ENCODE results near the gene PDXP. TPM values are rescaled to one million over a fixed set of nuclear protein-coding genes. Genes with fewer than 3 reads are reported as not detected.

Gene PDXP
- total and polyA plus RNA-seq, 2 of the 13 experiments (the other 11 are each of a cell fraction or from before 2014, with no cell fraction given) = 58.2 to 70.6 TPM

- TF ChIP-seq MED13 (CRISPR knock-in tag; IDR thresholded peaks at IDR 0.05) (peak; percentile 31; the same call in 1 of the 2 replicates), MYC (CRISPR knock-in tag; IDR thresholded peaks at IDR 0.05; ENCODE audit: borderline replicate concordance) (peak; percentile 75; the same call in 1 of the 2 replicates), ZNF788 (CRISPR knock-in tag; IDR thresholded peaks at IDR 0.05; ENCODE audit: borderline replicate concordance) (peak; percentile 94; the same call in 1 of the 2 replicates), SOX13 (IDR thresholded peaks at IDR 0.05) (no peak), SOX13 (CRISPR knock-in tag; conservative IDR thresholded peaks at IDR 0.05 in 1 of 2, IDR thresholded peaks at IDR 0.05 in 1 of 2) (peak in 1 of 2 experiments; percentile 22; a peak in 1 of 4 replicates), ZIK1 (CRISPR knock-in tag; IDR thresholded peaks at IDR 0.05; ENCODE audit: borderline replicate concordance, low read depth) (peak; percentile 46; the same call in 1 of the 2 replicates), ZBTB38 (CRISPR knock-in tag; IDR thresholded peaks at IDR 0.05) (peak; percentile 85), ZNF337 (CRISPR knock-in tag; IDR thresholded peaks at IDR 0.05; ENCODE audit: borderline replicate concordance, low read depth) (0 out of 2 replicates have a peak, but pooled peaks have one; percentile 71), ARID4A (CRISPR knock-in tag; IDR thresholded peaks at IDR 0.05; ENCODE audit: borderline replicate concordance) (peak; percentile 98), NCOR1 (IDR thresholded peaks at IDR 0.05; ENCODE audit: borderline replicate concordance, low read length) (peak; percentile 55; the same call in 1 of the 2 replicates), PHF5A (CRISPR knock-in tag; IDR thresholded peaks at IDR 0.05; ENCODE audit: low read depth, unreplicated experiment) (peak; percentile 57), SAP130 (CRISPR knock-in tag; IDR thresholded peaks at IDR 0.05; ENCODE audit: low read depth) (peak; percentile 94), JUND (CRISPR knock-in tag; IDR thresholded peaks at IDR 0.05) (no peak), ZNF264 (CRISPR knock-in tag; IDR thresholded peaks at IDR 0.05) (peak; percentile 70; the same call in 1 of the 2 replicates), EZH2 (conservative IDR thresholded peaks at IDR 0.05; ENCODE audit: low read depth, low read length) (no peak), SP5 (CRISPR knock-in tag; IDR thresholded peaks at IDR 0.05; ENCODE audit: borderline replicate concordance, low read depth) (peak; percentile 78), ZNF740 (CRISPR knock-in tag; IDR thresholded peaks at IDR 0.05) (no peak), SRY (CRISPR knock-in tag; IDR thresholded peaks at IDR 0.05) (peak; percentile 32; the same call in 1 of the 2 replicates), PRPF4 (IDR thresholded peaks at IDR 0.05; ENCODE audit: low read depth, low read length, poor library complexity, severe bottlenecking) (no peak)
- TF ChIP-seq, protein P1, sequence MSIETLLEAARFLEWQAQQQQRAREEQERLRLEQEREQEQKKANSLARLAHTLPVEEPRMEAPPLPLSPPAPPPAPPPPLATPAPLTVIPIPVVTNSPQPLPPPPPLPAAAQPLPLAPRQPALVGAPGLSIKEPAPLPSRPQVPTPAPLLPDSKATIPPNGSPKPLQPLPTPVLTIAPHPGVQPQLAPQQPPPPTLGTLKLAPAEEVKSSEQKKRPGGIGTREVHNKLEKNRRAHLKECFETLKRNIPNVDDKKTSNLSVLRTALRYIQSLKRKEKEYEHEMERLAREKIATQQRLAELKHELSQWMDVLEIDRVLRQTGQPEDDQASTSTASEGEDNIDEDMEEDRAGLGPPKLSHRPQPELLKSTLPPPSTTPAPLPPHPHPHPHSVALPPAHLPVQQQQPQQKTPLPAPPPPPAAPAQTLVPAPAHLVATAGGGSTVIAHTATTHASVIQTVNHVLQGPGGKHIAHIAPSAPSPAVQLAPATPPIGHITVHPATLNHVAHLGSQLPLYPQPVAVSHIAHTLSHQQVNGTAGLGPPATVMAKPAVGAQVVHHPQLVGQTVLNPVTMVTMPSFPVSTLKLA (IDR thresholded peaks at IDR 0.05) = peak; percentile 40
These were observed 27.8 kb downstream of the PDXP start, which contains the start of gene NOL12 (continued) for GRCh38 chr22:37686002-37686982.

All from HepG2 (cell line).